G401 (cell line): ENCODE measurements around the gene ATIC. TPM values are rescaled to one million over a fixed set of nuclear protein-coding genes. Genes with fewer than 3 reads are reported as not detected.
"Not testable (repeated sequence)": the region's sequence is repeated elsewhere in the genome, so short reads cannot be mapped to it uniquely, and the experiment has no call there.

Experiments used
- DNase-seq: peaks from one replicate; pipeline ENCODE4 v3.0.0-alpha.2; 2015; ENCODE audit warnings: low spot score
- in situ Hi-C: cut with HindIII; loops from 2 replicates; pipeline ENCODE4 v1.10.0; 2016; ENCODE audit warnings: low sequenced_read_pairs, mixed read lengths
- total RNA-seq: library from RNA; depleted of rRNA; stranded (reverse); fragments of >200 nt; shearing (Covaris generic); gene quantifications from 2 replicates; pipeline ENCODE4 v1.2.3, GENCODE V29; 2014

Gene ATIC
- total RNA-seq, 1 experiment from 2014 or later = 60.6 TPM

DNA sequence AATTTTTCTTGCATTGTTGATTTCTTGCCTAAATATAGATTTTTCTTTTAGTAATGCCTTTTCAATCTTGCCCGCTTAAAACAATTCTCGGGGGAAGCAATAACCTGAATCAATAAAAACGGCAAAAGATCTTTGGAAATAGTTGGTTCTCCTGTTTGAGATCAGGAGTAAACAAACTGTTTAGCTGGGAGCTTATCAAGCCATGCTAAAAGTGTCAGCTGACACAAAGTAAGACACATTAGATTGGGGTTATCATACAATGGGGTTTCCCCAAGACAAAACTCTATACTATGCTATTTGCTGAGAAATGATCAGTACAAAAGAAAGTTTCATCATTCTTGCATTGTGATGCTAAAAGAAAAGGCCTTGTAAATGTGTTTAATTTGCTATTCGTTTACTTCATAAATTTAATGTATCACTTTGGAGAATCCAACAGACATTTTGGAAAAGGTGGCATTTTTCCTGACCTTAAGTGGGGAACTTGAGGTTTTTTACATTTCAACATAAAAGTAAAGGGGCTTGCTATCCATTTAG, 46.5 kb downstream of the ATIC start:
- no peak for DNase-seq
- in situ Hi-C loops = no loop called here

DNA sequence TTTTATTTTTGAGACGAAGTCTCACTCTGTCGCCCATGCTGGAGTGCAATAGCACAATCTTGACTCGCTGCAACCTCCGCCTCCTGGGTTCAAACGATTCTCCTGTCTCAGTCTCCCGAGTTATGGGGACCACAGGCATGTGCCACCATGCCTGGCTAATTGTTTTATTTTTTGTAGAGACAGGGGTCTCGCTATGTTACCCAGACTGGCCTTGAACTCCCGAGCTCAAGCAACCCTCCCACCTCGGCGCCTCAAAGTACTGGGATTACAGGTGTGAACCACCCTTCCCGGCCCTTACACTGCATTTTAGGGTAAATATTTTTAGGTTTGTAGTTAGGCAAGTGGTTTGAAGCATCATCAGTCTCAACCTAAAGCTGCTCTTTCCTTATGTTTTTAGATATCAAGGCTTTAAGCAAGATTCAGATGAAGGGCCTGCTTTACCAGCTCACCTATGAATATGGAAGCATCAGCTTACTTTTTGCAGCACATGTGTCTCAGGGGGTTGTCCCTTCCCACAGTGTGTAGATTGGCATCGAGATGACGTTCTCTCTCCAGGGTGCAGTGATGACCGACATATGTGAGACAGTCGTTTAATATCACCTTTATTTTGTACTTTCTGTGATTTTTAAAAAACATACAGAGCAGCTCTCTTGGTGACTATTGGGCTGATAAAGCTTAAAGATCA, 47.2 kb downstream of the ATIC start:
- no peak for DNase-seq
- in situ Hi-C loops = no loop called here

DNA sequence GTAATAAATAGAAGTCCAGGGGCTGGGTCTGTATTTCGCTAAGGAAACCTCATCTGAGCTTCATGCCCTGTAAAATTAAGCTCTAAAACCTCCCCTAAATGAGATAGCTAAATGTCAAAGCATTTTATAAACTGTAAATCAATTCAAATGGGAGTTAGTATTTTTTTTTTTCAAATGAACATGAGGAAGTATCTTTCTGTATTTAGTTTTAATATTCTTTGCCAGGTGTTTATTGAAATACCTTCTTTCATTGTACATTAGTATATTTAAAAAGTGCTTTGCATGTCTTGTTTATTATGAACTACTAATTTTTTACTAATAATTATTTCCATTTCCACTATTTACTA, 47.7 kb downstream of the ATIC start:
- in situ Hi-C loops = no loop called here
- DNase-seq = no peak

DNA sequence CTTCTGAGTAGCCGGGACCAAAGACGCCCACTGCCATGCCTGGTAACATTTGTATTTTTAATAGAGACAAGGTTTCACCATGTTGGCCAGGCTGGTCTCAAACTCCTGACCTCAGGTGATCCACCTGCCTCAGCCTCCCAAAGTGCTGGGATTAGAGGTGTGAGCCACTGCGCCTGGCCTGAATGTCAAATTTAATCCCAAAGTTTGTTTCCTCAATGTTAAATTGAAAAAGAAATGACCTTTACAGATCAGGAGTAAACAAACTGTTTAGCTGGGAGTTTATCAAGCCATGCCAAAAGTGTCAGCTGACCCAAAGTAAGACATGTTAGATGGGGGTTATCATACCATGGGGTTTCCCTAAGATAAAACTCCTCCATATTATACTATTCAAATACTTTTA, 48.2 kb downstream of the ATIC start:
- DNase-seq, in situ Hi-C loops: not testable (repeated sequence)

DNA sequence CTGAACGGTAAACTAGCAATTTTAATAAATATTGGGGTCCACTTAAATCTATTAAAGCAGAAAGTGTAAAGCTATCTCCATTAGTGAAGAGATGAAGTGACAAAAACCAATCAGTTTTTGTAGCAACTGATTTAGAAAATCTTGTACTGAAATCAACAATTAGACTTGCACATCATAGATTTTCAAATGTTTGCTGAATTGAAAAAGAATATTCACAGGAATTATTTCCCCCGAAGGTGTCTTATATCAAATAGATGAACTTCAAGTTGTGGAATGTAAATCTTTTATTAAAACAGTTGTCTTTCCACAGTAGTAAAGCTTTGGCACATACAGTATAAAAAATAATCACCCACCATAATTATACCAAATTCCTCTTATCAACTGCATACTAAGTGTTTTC, 48.7 kb downstream of the ATIC start:
- no peak for DNase-seq
- in situ Hi-C loops = no loop called here

DNA sequence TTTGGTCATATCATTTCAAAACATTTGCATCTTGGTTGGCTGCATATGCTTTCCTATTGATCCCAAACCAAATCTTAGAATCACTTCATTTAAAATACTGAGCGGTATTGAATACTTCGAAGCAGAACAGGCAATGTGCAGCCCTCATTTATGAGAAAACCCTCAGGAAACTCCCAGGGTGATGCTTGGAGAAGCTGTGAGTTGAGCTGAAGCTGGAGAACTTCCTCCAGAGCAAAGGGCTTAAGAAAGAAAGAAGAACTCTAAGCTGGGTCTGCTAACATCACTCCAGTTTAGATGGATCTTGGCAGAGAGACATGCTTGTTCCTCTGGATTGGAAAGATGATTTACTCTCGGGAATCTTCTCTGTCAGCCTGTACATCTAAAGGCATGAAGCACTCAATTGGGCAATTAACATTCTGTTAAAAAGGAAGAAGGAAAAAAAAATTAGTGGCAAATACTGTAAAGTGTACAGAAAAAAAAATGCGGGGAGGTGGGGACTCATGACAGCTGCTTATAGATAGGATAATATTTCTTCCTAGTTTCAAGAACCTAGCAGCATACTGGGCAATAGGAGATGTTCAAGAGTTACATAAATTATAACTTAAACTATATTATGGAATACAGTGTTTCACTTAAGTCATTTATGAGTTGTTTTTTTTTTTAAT, 49.5 kb downstream of the ATIC start:
- no peak for DNase-seq
- in situ Hi-C loops = no loop called here

DNA sequence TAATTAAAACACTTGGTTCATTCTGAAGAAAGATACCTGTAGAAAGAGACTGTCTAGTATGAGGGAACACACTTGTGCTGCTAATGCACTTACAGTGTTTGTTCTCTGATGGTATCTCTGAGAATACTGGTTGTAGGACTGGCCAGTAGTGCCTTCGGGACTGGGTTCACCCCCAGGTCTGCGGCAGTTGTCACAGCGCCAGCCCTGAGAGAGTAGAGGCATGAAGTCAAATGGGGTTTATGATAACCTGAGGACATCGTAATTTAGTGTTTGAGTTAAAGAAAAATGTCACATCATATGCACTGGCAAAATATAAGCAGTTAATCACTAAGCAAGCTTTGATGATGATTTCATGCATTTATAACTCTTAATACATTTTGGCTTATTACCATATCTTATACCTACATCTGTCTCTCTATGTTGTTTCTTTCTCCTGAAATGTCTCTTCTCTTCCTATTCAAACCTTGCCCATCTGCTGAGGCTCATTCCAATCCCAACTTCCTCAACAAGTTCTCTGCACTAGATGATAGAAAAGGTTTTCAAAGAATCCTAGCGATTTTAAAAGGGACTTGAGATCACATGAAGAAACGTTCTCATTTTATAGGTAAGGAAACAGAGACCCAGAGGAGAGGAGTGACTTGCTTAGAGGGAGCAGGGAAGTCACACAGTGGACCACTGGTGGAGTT, 50.2 kb downstream of the ATIC start:
- in situ Hi-C loops = no loop called here
- DNase-seq = no peak

DNA sequence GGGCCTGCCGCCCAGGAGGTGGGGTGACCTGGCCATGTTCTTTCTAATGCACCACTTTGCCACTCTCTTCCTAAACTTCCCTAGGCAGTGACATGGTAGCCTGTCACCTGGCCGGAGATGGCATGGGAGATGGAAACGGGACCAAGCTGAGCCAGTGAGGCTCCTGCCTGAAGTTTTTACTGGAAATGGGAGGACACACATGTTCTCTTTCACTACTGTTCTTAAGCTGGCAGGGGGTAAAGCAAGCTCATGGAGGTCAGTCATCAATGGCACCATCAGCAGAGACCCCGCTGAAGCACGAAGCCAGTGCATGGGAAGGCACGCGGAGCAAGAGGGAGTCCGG, 50.7 kb downstream of the ATIC start:
- no peak for DNase-seq
- in situ Hi-C loops = no loop called here

DNA sequence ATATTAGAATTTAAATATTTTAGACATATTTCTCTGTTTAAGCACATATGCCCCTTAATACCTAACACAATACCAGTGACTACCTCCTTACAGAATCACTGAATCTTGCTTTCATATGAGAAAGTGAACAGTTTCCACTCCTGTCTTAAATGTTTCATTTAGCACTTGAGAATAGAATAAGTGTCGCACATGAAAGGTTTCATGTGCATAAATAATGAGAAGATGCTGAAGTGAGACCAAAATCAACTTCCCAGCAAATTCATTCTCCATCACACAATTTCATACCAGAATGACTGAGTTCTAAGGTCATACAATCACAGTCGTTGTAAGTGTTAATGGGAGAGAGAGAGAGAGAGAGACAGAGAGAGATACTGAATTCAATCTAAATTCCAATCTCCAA, 51.2 kb downstream of the ATIC start:
- in situ Hi-C loops = no loop called here
- DNase-seq = no peak

DNA sequence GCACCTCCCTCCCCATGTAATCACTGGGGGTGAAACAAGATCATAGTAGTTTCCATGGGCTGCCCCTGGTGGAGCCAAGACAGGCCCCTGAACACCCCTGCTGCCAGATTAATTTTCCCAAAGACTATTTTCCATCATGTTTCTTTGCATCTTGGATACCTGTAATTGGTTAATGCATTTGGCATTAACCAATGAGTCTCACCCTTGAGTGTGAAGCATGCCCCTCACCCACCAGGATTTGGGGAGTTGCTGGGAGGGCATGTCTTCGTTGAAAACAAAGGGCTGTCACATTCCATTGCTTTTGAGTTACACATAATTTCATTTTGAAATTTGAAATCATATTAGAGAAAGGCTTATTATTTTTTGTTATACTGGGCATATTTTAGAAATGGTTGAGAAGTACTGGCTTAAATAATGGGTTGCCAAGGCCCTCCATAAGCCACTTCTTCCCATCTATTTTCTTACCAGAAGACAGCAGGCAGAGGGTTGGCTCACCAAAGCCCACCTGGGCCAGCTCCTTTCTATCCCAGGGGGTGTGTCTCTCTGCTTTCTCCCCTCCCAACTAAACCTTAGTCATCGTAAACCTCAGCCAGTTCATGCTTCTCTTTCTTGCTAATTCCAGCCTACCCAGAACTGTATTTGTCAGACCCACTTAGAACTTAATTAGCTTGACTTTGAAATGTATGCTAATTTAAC, 51.8 kb downstream of the ATIC start:
- in situ Hi-C loops = no loop called here
- no peak for DNase-seq

DNA sequence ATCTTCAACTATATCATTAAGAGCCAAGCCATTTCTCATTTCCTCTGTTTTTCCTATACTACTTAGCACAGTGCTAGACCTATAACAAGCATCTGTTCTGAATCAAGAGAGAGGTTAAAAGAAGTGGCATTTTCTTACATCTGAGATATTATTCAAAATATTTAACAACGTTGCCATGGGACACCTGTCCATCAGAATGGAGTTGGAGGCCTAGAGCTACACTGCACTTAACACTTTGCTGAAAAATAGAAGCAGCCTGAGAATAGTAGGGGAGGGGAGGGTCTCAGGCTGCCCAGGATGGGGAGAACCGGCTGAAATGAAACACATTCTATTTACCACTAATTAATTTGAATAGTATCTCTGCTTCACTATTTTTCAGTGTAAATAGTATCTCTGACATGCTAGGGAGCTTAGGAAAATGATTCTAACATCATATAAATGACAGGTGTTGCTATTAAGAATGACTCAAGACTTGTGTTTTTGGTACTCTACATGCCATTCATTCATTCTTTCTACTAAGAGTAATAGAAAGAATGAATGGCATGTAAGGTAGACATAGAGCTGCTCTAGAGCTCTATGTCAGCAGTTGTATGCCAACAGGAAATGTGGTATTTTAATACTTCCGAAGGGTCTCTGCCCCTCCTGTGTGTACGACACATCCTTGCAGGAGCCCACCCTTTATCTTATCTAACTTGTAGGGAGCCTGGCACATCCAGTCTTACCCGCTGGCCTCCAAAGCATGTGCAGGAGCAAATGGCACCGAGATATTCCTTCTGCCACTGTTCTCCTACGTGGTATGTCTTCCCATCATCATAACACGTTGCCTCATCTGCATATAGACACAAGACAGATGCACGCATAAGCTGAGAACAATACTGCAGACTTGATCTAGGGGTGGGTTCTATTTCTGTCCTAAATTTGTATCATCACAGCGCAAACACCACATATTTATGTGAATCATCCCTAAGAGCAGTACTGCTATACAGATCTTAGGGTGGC, 52.6 kb downstream of the ATIC start:
- in situ Hi-C loops = no loop called here
- DNase-seq = no peak

DNA sequence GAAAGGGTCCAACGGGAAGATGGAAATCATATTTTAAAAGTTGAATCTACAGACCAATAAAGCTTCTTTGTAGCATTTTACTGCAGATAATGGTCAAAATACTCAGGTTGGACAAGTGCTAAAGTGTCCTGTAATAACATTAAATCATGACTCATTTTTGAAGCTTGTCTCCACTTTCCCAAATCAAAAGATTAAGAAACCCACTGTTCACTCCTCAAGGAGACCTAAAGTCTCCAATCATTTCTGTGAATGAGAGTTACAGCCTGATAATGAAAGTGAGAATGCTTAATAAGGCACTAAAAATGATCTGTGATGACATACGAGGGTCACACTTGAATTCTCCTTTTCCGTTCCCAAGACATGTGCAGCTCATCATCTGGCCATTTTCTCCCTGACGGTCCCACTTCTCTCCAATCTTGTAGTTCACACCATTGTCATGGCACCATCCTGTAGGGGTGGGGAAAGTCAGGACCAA, 53.4 kb downstream of the ATIC start:
- DNase-seq = no peak
- in situ Hi-C loops = no loop called here

DNA sequence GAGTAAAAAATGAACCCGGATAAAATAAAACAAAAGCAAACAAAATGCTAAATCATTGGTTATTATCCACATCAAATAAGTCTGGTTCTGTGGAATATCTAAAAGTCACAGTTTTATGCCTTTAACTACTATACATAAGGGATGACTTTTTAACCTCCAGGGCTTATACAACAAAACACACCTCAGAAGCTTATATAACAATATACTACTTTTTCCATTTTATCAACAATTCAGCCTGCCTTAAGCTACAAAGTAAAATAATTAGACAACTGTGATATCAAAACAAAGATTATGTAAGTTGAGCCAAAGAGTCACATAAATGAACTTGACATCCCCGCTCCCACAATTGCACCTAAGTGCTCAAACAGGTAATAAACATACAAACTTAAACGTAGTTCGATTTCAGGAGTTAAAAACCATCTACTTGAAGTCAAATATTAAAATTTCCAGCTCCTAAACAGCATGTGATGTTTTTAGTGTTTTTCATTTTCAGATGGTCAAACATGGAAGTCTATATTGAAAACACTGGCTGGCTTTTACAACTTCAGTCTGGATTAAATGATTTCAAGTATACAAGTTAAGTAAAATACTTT, 54.7 kb downstream of the ATIC start:
- in situ Hi-C loops = no loop called here

DNA sequence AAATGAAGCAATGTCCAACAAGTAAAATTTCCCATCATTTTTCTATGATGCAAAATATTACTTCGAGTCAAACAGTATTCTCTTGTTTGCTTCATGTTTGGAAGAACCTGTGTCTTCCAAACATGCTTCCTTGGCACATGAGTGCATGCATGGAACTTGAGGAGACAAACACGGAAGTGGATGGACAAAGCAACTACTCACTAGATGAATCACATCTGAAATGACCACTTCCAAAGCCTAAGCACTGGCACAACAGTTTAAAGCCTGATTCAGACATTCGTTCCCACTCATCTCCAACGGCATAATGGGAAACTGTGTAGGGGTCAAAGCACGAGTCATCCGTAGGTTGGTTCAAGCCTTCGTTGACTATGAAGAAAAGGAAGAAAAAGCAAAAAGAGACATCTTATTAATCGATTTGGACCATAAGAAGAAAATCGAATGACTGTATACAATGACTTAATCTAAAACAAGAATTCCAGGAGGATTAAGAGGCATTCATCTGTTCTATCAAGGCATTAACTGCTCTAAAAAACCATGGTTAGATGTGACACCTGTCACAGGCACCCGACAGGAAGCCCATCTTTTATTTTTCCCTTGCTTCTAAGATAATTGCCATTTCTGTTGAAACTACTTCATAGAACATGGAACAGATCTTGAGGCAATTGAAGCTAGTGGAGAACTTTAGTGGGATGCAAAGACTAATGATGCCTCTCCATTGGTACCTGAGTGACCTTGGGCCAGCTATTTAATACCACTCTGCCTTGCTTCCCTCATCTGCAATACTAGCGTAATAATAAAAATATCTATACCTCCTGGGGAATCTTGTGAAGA, 56.0 kb downstream of the ATIC start:
- no peak for DNase-seq
- in situ Hi-C loops = no loop called here

More for the DNA sequence above, 54.7 kb downstream of the ATIC start:
- no peak for DNase-seq

DNA sequence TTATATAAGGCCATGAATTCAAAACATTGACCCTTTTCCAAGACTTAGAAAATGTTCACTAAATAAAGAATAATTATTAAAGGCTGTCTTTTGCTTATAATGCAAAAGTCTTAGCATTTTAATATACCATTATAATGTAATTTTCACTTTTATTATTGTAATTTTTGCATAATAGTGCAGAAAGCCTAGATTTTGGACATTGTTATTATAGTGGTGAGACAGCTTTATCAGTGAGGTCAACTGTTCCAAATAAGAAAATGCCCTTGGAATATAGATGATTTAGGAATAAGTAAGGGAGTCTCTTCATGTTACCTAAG, 56.6 kb downstream of the ATIC start:
- in situ Hi-C loops = no loop called here
- no peak for DNase-seq

DNA sequence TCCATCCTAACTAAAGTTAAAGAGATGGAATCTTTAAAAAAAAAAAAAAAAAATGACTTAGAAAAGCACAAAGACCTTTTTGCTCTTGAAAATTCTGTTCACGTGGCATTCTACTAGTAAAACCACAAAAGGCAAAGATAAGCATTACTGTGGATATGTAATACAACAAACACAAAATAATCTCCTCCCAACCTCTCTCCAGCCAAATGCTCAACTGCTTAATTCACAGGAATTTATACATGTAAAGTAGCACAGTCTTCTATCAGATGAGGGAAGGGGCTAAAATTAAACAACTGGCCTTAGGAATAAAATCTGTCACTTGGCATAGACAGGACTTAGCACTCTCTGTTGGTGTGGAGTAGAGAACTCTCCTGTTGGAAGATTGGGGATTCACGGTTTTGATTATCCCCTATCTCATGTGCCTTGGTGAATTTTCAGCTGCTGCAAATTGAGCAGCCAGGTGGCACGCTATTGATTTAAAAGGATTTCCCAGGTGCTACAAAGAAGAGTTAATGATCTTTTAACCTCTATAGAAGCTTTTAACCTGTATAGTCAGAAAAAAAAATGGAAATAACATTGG, 57.4 kb downstream of the ATIC start:
- in situ Hi-C loops = no loop called here
- DNase-seq = no peak
